Cardiac muscle cell (in vitro differentiated cells and primary cell): ENCODE results near the gene CBLC. TPM values are rescaled to one million over a fixed set of nuclear protein-coding genes. Genes with fewer than 3 reads are reported as not detected.
A peak's percentile ranks its signal among the peaks of the same experiment; 100 is the strongest.

ENCODE experiments used
- DNase-seq, 2 donors: peaks; one replicate each; pipeline versions ENCODE4 v3.0.0 to v3.0.0-alpha.2; 2010 to 2017; ENCODE audit warnings: low read depth in 1 of 2, low spot score in 1 of 2
- H3K27ac ChIP-seq: fragments of 200-600 bp; sonication (generic); 2 replicates; pipeline ENCODE4 v1.5.1; 2016
- H3K27me3 ChIP-seq: fragments of 200-600 bp; sonication (generic); 2 replicates; pipeline ENCODE4 v1.6.0; 2016; ENCODE audit warnings: control low read depth
- H3K36me3 ChIP-seq: fragments of 200-600 bp; sonication (generic); 2 replicates; pipeline ENCODE4 v1.5.1; 2016; ENCODE audit warnings: control low read depth
- H3K4me1 ChIP-seq: fragments of 200-600 bp; sonication (generic); 2 replicates; pipeline ENCODE4 v1.8.1; 2017; ENCODE audit warnings: low read depth, mild to moderate bottlenecking, mixed run types
- H3K4me3 ChIP-seq: fragments of 200-600 bp; sonication (generic); 2 replicates; pipeline ENCODE4 v1.5.1; 2016; ENCODE audit warnings: mild to moderate bottlenecking
- H3K9me3 ChIP-seq: fragments of 200-600 bp; sonication (generic); 2 replicates; pipeline ENCODE4 v1.5.1; 2017; ENCODE audit warnings: low read depth, mild to moderate bottlenecking, control low read depth
- polyA plus RNA-seq: library from polyadenylated mRNA; unstranded; fragments of >200 nt; fragmentation: Nextera tagmentation; extraction: Ambion mirVana; gene quantifications from 2 replicates; pipeline ENCODE4 v1.2.1, GENCODE V29; 2016
- total RNA-seq: library from RNA; depleted of rRNA; stranded (reverse); fragments of >200 nt; gene quantifications from 2 replicates; pipeline ENCODE4 v1.2.3, GENCODE V29; 2016
- TF ChIP-seq, protein P1 (sequence below): IDR thresholded peaks from 2 replicates; pipeline ENCODE4 v1.5.1; 2012; ENCODE audit warnings: low read depth, mild to moderate bottlenecking, low read length

Gene CBLC
- total and polyA plus RNA-seq, 2 experiments from 2014 or later, result 0.11 TPM; not detected in 1

DNA sequence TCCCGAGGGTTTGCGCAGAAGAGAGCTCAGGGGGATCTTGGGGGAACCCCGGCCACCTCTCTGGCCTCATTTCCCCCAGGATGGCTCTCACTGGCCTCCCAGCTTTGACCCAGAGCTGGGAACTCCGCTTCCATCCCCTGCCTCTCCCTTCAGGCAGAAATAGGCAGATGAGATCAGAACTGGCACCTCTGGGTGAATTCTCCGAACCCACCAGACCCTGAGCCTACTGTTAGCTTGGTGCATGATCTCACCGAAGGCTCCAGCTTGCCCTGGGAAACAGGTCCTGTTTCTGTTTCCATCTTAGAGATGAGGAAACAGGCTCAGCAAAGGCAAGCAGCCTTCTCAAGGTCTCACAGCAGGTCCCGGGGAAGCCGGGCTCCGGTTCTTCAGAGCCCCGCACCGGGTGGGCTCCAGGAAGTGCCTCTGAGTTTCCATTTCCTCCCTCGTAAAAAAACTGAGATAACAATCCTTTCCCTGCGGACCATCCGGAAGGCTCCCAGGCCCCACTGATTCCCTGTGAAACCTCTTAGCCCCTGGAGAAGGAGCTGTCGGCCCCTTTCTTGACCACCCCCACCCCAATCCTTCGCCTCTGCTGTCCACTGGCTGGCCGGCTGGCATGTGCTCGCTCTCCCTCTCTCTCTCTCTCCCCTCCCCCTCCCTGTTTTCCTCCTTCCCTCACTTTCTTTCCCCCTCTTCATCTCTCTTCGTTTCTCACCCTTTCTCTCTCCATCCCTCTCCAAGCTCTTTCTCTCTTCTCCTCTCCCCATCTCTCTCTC is 70.5 kb downstream of the CBLC start:
- Histone ChIP-seq H3K36me3 (no peaks in the 10 kb centered on the region), H3K4me3 (peak overlapping the region; percentile 78), H3K27ac (peak overlapping the region; percentile 99), H3K4me1 (peaks cover 20% of the 10 kb centered on the region), H3K9me3 (no peaks in the 10 kb centered on the region), H3K27me3 (no peaks in the 10 kb centered on the region)
- TF ChIP-seq, protein P1, sequence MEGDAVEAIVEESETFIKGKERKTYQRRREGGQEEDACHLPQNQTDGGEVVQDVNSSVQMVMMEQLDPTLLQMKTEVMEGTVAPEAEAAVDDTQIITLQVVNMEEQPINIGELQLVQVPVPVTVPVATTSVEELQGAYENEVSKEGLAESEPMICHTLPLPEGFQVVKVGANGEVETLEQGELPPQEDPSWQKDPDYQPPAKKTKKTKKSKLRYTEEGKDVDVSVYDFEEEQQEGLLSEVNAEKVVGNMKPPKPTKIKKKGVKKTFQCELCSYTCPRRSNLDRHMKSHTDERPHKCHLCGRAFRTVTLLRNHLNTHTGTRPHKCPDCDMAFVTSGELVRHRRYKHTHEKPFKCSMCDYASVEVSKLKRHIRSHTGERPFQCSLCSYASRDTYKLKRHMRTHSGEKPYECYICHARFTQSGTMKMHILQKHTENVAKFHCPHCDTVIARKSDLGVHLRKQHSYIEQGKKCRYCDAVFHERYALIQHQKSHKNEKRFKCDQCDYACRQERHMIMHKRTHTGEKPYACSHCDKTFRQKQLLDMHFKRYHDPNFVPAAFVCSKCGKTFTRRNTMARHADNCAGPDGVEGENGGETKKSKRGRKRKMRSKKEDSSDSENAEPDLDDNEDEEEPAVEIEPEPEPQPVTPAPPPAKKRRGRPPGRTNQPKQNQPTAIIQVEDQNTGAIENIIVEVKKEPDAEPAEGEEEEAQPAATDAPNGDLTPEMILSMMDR, result no peak
- peak; percentile 44 to 56 for DNase-seq

DNA sequence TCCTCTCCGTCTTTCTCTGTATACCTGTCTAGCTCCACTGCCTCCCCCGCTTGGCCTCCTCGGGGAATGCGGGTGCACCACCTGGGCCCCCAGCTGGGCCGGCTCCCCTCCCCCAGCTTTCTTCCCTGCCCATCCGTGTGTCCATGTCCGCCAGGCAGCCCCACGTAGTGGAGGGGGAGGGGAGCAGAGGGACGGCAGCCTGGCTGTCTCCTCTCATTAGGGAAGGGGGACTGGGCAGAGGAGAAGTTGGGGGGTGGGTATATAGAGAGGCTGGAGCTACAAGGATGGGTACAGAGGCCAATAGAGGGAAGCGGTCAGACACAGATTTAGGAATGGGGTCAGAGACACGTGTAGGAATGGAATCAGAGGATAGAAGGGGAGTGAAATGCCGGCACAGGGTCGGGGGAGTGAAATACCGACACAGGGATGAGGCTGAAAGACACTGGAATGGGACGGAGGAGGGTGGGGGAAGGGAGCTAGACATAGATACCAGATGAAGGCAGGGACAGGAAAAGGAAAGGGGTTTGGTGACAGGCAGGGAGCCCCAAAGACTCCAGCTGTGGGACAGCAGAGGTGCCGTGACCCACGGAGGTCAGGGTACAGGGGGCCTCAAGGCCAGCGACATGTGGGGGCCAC is 71.2 kb downstream of the CBLC start:
- TF ChIP-seq, protein P1, result no peak
- H3K27me3 ChIP-seq, result no peaks in the 10 kb centered on the region
- H3K4me3 ChIP-seq, result peak overlapping the region; percentile 78
- peaks cover 20% of the 10 kb centered on the region for H3K4me1 ChIP-seq
- DNase-seq, result peak in 1 of 2 donors; percentile 26
- H3K27ac ChIP-seq, result peak overlapping the region; percentile 99
- H3K9me3 ChIP-seq, result no peaks in the 10 kb centered on the region
- H3K36me3 ChIP-seq, result peaks cover 2% of the 10 kb centered on the region

Other genes with a start within 250 kb of the CBLC start
- not detected in 2 replicates for gene CEACAM20, start 248.2 kb upstream of the CBLC start, total RNA-seq
- not detected in 2 replicates for gene CEACAM20, start 248.2 kb upstream of the CBLC start, polyA plus RNA-seq
- gene IGSF23, start 164.3 kb upstream of the CBLC start, total RNA-seq, result not detected in 2 replicates
- gene IGSF23, start 164.3 kb upstream of the CBLC start, polyA plus RNA-seq, result not detected in 2 replicates
- 18.4 and 20.8 TPM in 2 replicates for gene PVR, start 134.0 kb upstream of the CBLC start, total RNA-seq
- 18.7 and 19.6 TPM in 2 replicates for gene PVR, start 134.0 kb upstream of the CBLC start, polyA plus RNA-seq
- 3.8 and 8.4 TPM in 2 replicates for gene CEACAM19, start 106.4 kb upstream of the CBLC start, total RNA-seq
- gene CEACAM19, start 106.4 kb upstream of the CBLC start, polyA plus RNA-seq, result 4.3 and 5.0 TPM in 2 replicates
- not detected in 2 replicates for gene CEACAM16, start 78.7 kb upstream of the CBLC start, total RNA-seq
- not detected in 2 replicates for gene CEACAM16, start 78.7 kb upstream of the CBLC start, polyA plus RNA-seq
- 10.5 and 12.4 TPM in 2 replicates for gene BCL3, start 29.2 kb upstream of the CBLC start, total RNA-seq
- gene BCL3, start 29.2 kb upstream of the CBLC start, polyA plus RNA-seq, result 15.3 and 19.5 TPM in 2 replicates
- gene BCAM, start 31.2 kb downstream of the CBLC start, total RNA-seq, result 338 TPM in 2 replicates
- gene BCAM, start 31.2 kb downstream of the CBLC start, polyA plus RNA-seq, result 41.4 and 56.1 TPM in 2 replicates
- gene NECTIN2, start 68.4 kb downstream of the CBLC start, total RNA-seq, result 135 and 144 TPM in 2 replicates
- 155 and 156 TPM in 2 replicates for gene NECTIN2, start 68.4 kb downstream of the CBLC start, polyA plus RNA-seq
- 119 and 150 TPM in 2 replicates for gene TOMM40, start 113.4 kb downstream of the CBLC start, total RNA-seq
- gene TOMM40, start 113.4 kb downstream of the CBLC start, polyA plus RNA-seq, result 135 and 172 TPM in 2 replicates
- 908 and 1,026 TPM in 2 replicates for gene APOE, start 127.9 kb downstream of the CBLC start, total RNA-seq
- gene APOE, start 127.9 kb downstream of the CBLC start, polyA plus RNA-seq, result 517 and 749 TPM in 2 replicates
- gene APOC1, start 136.7 kb downstream of the CBLC start, total RNA-seq, result 13.0 and 27.1 TPM in 2 replicates
- 20.1 and 22.7 TPM in 2 replicates for gene APOC1, start 136.7 kb downstream of the CBLC start, polyA plus RNA-seq
- gene APOC4, start 164.3 kb downstream of the CBLC start, total RNA-seq, result not detected in 2 replicates
- not detected in 2 replicates for gene APOC4, start 164.3 kb downstream of the CBLC start, polyA plus RNA-seq
- not detected in 2 replicates for gene APOC2, start 168.2 kb downstream of the CBLC start, total RNA-seq
- 0.98 TPM in 1 of 2 replicates, not detected in the other for gene APOC2, start 168.2 kb downstream of the CBLC start, polyA plus RNA-seq
- gene CLPTM1, start 177.5 kb downstream of the CBLC start, total RNA-seq, result 59.6 and 76.4 TPM in 2 replicates
- 48.2 and 71.4 TPM in 2 replicates for gene CLPTM1, start 177.5 kb downstream of the CBLC start, polyA plus RNA-seq
- 3.1 TPM in 2 replicates for gene RELB, start 223.6 kb downstream of the CBLC start, total RNA-seq
- 1.3 and 2.3 TPM in 2 replicates for gene RELB, start 223.6 kb downstream of the CBLC start, polyA plus RNA-seq